HUDEP-2 (cell line): ENCODE results near the gene EDAR.

Experiments
- DNase-seq, 76 experiments: peaks; one replicate each; lab custom pipeline; 2025; ENCODE audit not compliant: unreplicated experiment in 76 of 76; lab: John Stamatoyannopoulos, UW

The EDAR gene

DNA sequence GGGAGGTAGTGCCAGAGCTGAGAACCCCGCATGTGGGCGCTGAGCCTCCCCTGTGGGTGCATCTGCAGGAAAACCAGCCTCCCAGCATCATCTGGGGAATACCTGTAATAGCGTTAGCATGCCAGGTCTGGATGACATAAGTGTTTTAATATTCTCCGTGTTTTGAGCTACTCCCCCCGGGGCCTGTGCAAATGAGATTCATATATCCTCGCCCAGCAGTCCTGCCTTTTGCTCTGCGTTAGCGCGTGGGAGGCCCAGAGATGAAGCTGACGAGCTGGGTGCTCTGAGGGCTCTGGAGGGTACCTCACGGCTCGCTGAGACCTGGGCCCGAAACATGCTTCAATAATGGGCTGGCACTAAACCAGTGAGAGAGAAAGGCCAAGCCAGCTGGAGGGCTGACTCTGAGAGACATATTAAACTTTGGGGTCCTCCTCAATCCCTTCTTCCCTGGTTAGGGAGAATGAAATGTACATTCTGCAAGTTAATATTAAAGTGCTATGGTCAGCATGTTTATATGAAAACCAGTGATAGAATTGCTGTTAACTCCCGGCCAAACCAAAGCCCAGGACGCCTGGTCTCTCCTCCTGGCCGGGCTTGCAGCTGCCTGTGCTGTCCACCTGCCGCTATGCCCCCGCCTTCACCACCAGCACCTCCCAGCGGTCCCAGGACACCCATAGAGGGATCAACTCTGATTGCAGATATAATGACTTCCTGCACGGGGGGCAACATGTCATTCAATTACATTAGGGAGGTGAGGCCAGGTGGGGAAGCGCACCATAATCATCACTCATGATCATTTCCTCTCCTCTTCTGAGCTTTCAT lies 77.0 kb downstream of the EDAR start:
- no peak for DNase-seq

DNA sequence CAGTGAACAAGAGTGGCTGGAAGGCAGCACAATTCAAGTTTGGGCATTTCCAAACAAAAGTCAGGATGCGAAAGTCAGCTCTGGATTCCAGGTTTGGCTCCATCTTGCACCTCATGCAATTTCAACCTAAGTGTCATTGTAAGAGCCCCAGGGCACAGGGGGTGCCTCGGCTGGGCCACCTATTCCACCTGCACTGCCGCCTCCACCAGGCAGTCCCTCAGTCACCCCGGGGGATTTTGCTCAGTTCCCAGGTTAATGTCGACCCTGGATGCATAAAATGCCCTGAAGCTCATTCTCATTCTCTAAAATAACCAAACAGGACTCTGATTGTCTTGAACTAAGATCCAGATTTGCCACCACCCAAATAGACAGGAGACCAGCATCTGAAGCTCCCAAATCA lies 77.6 kb downstream of the EDAR start:
- DNase-seq: no peak

DNA sequence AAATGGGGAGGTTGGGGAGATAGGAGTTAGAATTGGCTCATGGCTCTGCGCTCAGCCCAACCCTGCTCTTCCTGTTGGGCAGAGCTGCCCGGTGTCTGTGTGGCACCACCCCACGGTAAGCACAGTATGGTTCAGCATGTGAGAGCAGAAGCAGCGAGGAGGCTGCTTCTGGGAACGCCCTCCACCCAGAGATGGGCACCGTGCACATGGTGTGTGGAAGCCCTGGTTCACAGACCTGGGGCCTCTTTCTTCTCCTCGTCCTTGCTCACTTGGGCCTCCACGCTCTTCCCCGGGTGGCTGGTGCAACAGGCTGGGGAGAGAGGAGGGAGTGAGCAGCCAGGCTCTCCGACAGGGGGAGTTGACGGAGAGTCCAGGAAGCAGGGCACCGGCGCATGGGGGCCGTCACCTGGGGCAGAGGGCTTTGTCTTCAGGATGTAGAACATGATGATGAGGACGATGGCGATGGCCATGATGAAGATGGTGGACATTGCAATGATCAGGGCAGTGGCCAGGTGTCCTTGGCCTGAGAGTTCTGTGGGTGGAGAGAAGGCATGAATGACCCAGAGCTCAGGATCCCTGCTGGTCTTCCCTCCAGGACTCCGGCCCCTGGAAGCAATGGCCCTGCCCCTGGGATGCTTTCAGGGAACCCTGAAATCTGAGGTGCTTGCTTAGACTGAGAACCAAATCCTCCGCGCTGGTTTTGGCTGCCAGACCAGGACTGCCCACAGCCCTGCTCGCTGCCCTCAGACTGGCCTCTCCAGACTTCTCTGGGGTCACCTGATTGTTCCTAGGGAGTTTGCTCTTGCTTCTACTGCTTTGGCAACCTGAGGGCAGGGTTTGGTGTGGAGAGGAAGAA lies 78.3 kb downstream of the EDAR start:
- DNase-seq: no peak

DNA sequence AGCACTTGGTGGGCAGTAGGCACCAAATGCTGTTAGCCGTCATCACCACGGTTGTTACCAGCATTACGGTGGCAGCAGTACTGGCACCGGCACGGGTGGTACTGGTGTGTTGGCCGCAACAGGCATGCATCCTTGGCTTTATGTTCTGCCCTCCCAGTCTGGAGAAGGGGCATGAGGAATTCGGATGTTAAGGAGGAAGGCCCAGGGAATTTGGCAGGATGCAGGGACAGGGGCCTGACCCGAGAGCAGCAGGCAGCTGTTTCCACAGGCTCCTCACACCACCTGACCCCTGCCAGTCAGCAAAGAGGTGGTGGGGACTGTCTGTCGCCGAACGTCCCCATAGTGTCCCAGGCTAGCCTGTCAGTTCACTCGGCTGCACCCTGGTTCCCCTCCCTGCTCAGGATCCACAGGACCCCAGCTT lies 79.0 kb downstream of the EDAR start:
- no peak for DNase-seq

DNA sequence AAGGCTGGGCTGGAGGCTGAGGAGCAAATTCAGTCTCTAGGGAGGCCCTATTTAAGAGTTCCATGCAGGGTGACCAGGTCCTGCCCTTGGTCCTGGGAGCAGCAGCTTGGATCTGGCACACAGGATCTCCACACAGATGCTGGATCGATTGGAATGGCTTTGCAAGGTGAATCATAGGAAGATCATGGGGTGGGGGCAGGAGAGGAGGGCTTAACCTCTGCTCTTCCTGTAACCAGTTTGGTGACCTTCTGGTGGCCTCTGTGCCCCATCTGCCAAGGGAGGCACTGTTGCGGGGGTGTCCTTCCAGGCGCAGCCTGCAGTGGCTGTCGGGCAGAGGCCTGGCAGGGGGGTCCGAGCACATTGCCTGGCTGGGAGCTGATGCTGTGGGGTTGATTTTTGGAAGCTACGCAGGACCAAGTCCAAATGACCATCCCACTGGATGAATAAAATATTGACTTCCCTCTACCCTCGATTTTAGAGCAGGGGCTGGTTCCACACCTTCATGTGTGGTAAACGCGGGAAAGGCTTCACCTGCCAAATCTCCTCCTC lies 79.7 kb downstream of the EDAR start:
- no peak for DNase-seq

DNA sequence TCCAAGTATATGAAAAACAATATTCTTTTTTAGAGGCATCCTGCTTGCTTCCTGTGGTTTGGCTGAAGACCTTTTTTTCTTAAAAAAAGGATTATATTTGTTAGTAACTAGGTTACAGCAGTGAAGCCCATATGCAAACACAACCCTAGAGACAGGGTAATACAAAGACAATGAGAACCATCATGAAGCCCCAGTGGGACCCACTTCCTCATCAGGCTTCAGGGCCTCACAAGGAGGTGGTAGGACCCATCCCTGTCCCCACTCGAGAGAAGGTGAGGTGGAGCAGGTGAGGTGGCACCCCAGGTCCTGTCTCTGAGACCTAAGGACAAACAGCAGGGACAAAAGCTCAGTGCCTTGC lies 80.3 kb downstream of the EDAR start:
- no peak for DNase-seq

DNA sequence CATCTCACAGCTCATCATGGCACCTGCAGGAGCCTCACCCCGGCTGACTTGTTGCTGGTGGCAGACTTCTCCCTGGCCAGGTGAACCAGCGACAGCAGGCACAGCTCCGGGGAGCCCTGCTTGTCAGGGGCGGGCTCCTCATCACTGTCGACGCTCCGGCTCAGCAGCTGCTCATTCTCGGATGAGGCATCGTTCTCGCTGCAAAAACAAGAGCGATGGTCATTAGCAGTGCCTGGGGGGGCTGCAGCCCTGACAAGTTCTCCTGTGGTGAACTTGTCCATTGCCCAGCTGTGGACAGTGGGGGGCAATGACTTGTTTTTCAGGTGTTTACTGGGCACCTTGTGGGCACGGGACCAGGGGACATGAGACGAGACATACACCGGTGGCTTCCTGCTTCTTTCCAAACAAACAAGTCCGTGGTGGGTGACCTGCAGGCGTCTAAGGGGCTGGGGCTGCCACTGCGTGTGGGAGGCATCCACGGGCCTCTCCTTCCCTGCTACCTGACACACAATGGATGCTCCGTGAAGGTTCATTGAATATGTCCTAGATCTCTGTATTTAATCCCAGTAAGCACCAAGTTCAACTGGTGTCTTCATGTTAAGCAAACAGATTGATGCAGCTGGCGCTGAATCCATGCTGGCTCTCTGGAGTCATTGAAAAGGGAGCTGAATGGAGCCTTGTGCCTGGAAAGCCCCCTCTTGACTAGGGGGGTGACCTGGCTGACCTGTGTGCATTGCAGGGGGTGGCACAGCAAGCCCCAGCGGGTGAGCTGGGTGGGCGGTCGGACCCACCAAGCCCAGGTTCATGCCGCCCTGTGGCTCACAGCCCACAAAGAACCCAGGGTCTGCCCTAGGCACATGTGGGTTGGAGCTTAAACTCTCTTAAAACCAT lies 81.0 kb downstream of the EDAR start:
- no peak for DNase-seq

DNA sequence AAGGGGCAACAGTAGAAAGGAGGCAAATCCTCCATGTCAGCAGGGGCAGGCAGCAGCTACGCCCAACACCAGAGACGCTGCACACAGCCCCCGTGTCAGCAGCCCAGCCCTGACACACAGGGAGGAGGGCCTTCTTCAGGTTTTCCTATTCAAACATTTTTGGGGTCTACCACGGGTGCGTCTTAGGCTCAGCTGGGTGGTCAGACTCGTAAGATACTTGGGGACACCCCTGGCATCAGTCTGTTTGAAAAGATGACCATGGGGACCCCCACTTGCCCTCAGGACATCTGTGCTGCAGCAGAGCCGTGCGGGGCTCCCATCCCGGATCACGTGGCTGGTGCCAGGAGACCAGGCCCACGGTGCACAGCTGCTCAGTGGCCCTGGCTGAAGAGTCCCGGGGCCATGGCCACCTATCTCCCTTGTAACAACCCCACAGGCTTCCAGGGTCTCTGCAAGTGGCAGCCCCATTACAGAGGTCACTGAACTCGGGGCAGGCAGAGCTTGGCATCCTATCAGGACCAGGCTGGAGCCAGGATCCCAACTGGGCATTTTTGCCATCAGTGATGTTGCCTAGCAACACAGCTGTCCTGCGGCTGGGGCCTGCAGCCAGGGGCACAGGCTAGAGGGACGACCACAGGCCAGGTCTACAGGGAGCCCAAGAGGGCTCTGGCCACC lies 82.5 kb downstream of the EDAR start:
- DNase-seq: no peak

DNA sequence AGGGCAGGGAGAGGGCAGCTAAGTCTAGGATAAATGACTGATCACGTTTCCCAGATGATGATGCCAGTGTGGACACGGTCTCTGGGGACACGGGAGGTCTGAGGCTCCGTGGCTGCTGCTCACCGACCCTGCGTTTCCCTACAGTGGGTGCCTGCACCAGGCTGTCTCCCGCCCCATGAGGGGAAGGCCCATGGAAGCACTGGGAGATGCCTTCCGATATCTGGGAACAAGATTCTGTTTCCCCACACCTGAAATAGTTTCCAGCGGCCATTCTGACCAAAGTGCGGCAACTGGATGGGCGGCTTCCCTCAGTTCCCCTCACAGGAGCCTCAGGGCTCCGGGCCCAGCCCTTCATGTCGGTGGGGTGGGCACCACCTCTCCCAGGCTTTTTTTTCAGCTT lies 83.1 kb downstream of the EDAR start:
- DNase-seq: no peak

DNA sequence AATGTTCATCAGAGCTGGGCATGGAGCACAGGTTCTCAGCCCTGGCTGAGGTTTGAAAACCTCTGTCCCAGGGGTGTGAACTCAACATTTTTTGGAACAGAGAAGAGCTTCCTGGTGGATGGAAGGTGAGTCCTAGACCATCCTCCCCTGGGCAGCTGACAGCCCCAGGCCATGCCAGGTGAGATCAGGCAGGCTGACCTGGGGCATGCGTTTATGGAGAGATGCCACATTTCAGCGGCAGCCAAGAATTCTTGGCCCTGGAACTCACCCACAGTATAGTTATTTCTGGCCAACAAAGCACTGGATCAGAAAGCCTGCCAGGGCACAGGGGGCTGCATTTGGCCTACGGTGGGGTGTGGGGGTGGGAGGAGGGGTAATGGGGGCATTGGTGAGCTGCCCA lies 83.8 kb downstream of the EDAR start:
- DNase-seq: no peak

DNA sequence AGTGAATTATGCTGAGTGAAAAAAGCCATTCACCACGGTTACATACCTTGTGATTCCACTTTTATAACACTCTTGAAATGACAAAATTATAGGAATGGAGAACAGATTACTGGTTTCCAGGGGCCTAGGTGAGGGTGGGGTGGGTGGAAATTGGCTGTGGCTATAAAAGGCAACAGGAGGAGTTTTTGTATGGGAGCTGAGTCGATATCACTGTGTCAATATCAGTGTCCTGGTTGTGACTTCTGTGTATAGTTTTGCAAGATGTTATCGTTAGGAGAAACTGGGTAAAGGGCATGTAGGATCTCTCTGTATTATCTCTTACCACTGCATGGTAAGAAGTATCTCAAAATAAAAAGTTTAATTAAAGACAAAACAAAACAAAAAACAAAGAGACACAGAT lies 84.3 kb downstream of the EDAR start:
- DNase-seq: no peak

DNA sequence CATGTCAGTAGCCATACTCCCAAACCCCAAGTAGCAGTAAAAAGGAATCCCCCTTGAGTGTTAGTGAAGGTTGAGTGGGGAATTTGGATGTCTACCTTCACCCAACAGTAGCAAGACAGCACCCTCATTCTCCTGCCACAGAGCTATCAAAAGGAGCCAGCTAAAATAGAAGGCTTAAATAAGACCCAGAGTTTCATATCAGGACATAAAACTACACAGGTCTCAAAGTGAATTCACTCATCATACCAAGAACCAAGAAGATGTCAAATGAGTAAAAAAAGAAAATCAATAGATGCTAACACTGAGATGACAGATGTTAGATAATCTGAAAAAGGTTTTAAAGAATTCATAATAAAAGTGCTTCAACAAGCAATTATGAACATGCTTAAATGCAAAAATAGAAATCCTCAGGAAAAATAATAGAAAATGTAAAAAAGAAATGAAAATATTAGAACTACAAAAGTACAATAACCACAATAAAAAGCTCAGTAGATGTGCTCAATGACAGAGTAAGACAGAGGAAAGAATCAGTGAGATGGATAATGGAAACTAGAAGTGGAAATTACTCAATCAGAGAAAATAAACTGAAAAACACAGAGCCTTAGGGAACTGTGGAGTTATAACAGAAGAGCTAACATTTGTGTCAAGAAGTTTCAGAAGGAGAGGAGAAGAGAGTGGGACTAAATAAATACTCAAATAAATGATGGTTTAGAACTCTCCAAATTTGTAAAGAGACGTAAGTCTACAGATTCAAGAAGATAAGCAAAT lies 90.5 kb downstream of the EDAR start:
- DNase-seq: no peak

DNA sequence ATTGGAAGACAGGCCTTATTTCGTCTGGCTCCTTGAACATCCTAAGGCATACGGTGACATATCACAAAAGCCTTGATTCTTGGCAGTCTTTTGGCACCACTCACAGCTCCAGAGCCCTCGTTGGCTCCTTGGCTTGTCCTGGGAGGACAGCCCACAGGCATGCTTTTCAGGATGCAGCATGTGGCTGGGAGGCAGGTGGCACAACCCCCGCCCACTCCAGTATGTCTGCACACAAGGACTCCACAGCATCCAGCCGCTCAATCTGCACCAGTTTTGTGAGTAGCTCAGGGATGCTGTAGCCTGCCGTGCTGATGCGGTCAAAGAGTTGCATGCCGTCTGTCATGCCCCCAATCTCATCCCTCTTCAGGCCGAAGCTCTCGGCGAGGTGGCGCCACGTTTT lies 92.3 kb downstream of the EDAR start:
- DNase-seq: no peak

DNA sequence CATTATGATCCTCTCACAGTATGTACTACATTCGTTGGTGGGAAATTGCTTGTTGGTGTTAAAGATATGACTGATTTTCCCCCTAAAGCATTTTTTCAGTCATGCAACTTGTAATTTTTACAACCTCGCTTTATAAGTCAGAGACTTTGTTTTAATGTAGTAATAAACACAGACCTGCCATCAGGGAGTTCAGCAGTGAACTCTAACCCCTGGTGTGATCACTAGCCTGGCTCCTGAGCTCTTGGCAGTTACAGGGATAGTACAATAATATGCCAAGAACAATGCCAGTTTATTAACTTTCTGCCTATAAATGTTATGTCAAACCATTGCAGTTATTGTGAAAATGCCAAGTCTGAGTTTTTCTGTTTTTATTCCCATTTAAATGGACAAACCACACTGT lies 93.8 kb downstream of the EDAR start:
- DNase-seq: no peak

DNA sequence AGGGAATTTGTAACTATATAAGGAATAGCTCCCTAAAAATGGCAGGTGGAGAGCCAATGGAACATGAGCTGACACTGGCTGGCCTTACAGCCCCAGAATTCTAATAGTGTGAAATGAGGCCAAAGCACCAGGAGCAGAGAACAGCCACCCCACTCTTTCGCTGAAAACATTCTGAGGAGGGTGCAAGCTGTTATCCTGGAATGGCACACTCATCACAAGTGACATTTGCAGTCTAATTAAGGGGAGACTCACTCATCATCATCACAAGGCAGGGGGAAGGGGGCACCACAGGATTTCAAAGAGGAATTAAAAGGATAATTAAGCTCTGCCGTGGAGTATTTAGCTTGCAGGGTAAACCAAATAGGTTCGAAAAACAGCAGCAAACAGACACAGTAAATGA lies 94.3 kb downstream of the EDAR start:
- no peak for DNase-seq

DNA sequence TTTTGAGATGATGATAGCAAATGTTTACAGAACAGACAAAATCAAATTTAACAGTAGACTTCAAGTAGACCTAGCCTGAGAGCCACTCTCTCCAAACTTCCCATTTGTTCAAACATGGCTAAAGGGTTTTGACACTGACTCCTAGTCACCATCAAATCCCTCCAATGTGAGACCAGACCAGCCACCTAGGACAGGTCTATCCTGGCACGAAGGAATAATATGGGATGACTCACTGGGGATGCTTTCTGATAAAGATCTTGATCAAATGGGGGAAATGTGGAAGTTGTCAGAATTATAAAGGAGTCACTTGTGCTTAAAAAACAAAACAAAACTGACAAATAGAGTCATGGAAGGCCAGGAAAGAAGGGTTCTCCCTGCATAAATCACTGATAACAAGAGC lies 95.7 kb downstream of the EDAR start:
- no peak for DNase-seq

DNA sequence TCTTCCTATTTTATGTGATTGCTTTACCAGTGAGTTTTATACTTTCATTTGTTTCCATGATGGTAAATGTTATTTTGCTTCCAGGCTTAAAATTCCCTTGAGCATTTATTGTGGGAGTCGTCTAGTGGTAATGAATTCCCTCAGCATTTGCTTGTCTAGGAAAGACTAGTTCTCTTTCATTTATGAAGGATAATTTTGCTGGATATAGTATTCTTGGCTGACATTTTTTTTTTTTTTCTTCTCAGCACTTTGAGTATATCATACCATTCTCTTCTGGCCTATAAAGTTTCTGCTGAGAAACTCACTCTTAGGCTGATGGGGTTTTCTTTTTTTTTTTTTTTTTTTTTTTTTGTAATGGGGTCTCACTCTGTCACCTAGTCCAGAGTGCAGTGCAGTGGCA lies 99.1 kb downstream of the EDAR start:
- no peak for DNase-seq

DNA sequence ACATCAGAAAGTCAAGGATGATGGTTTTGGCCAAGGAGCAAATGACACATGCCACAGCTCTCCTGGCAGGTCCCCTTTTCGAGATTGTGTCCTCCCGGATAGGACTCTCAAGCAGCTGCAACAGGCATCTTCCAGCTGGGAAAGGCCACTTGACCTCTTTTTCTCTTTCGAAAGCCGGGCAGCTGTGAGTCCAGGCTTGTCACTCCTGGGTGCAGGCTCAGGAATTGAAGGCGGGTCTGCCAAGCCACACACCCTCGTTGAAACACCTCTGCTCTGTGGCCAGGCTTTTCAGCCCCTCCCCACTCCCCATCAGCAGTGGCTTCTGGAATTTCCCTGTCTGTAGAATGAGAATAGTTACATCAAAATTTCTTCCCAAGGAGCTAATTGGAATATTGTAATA lies 104.4 kb downstream of the EDAR start:
- DNase-seq: no peak

DNA sequence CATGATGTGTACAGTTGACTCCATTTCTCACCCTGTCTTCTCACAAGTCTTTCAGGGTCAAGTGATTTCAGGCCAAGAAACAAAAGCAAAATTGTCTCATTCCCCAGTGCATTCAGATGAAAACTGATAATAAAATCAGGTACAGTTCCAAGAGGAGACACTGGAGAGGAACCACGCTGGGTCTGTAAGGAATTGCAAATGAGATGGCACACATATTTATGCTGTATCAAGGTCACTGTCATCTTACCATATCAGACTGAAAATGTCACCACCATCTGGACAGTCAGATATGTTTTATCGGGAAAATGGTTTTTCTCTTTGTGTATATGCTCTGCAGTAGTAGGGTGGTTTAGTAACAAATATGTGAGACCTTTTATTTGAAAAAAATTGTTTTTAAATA lies 110.7 kb downstream of the EDAR start:
- DNase-seq: no peak

DNA sequence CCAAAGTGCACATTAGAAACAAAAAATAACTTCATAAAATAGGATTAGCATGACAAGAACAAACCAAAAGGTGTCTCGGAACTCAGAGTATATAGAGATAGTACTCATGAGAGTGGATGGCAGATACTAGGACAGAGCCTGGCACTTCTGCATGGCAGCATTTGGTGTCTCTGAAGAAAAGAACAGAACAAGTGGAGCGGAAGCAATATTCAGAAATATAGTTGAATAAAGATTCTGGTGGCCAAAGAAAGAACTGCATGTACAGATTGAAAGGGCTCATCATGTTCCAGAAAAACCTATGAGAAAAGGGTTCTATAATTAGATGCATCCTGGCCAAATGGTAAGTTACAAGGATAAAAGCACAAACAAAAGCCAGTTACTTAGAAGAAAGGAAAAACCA lies 111.5 kb downstream of the EDAR start:
- no peak for DNase-seq
